OCI-LY7 (cell line): ENCODE measurements around the gene CCDC91. TPM values are rescaled to one million over a fixed set of nuclear protein-coding genes. Genes with fewer than 3 reads are reported as not detected.

Source experiments
- BruUV-seq: library from RNA; stranded (reverse); fragments of 400-500 nt; replicated peaks from 2 replicates; lab custom pipeline; 2021; lab: Mats Ljungman, UMichigan
- CTCF ChIA-PET: fragments of 300-600 bp; sonication (Branson Sonifier 250); formaldehyde crosslinking; loops from one replicate; lab custom pipeline; 2022; ENCODE audit warnings: antibody characterized with exemption; ENCODE audit not compliant: unreplicated experiment; lab: Charles Lee
- POLR2A ChIA-PET: fragments of 300-600 bp; sonication (Branson Sonifier 250); formaldehyde crosslinking; loops from one replicate; lab custom pipeline; 2022; ENCODE audit warnings: antibody characterized with exemption; lab: Charles Lee
- DNase-seq: peaks from one replicate; pipeline ENCODE4 v3.0.0-alpha.2; 2015; ENCODE audit warnings: low spot score
- H2AFZ ChIP-seq: fragments of 200-600 bp; sonication (generic), shearing (Covaris generic); 2 replicates; pipeline ENCODE4 v1.6.1; 2014; ENCODE audit warnings: mild to moderate bottlenecking, antibody characterized with exemption, low read length, moderate library complexity
- H3K27ac ChIP-seq: fragments of 200-600 bp; sonication (generic); 2 replicates; pipeline ENCODE4 v1.5.1; 2014; ENCODE audit warnings: mixed run types, low read depth, mild to moderate bottlenecking, moderate library complexity, low read length, inconsistent platforms; ENCODE audit not compliant: poor library complexity, severe bottlenecking
- H3K36me3 ChIP-seq: fragments of 200-600 bp; sonication (generic); 2 replicates; pipeline ENCODE4 v1.6.1; 2014; ENCODE audit warnings: mild to moderate bottlenecking, antibody characterized with exemption, low read length, moderate library complexity, mixed read lengths; ENCODE audit not compliant: insufficient read depth
- H3K4me1 ChIP-seq: fragments of 200-600 bp; sonication (generic); 2 replicates; pipeline ENCODE4 v1.5.1; 2014; ENCODE audit warnings: mild to moderate bottlenecking, low read length; ENCODE audit not compliant: insufficient read depth, poor library complexity, severe bottlenecking
- H3K4me2 ChIP-seq: fragments of 200-600 bp; sonication (generic); 2 replicates; pipeline ENCODE4 v1.6.1; 2014; ENCODE audit warnings: mild to moderate bottlenecking, low read length
- H3K4me3 ChIP-seq: fragments of 200-600 bp; sonication (generic); 2 replicates; pipeline ENCODE4 v1.5.1; 2014; ENCODE audit warnings: mild to moderate bottlenecking, low read depth, low read length; ENCODE audit not compliant: poor library complexity, severe bottlenecking
- H3K79me2 ChIP-seq: fragments of 200-600 bp; sonication (generic); 2 replicates; pipeline ENCODE4 v1.6.1; 2016; ENCODE audit warnings: low read depth, mild to moderate bottlenecking, low read length, moderate library complexity, mixed read lengths; ENCODE audit not compliant: insufficient read depth
- H3K9me2 ChIP-seq: fragments of 200-600 bp; sonication (generic); 2 replicates; pipeline ENCODE4 v1.6.1; 2016; ENCODE audit warnings: mild to moderate bottlenecking, low read length, mixed read lengths; ENCODE audit not compliant: insufficient read depth
- H3K9me3 ChIP-seq: fragments of 200-600 bp; sonication (generic); 2 replicates; pipeline ENCODE4 v1.6.1; 2014; ENCODE audit warnings: mild to moderate bottlenecking, mixed run types, low read length, mixed read lengths
- H4K20me1 ChIP-seq: fragments of 200-600 bp; sonication (generic); 2 replicates; pipeline ENCODE4 v1.6.1; 2014; ENCODE audit warnings: mild to moderate bottlenecking, antibody characterized with exemption, low read length, moderate library complexity, mixed read lengths; ENCODE audit not compliant: insufficient read depth
- EZH2phosphoT487 ChIP-seq: fragments of 200-600 bp; sonication (generic); IDR thresholded peaks from 2 replicates; pipeline ENCODE4 v1.6.1; 2018; ENCODE audit warnings: low read depth, borderline replicate concordance, mild to moderate bottlenecking, mixed run types, antibody characterized with exemption, low read length, moderate library complexity, mixed read lengths
- intact Hi-C: fragments of 100-400 bp; cut with micrococcal nuclease; formaldehyde crosslinking; loops from one replicate; pipeline ENCODE4 v1.10.0; 2022; ENCODE audit not compliant: unreplicated experiment
- total RNA-seq, 2 experiments: library from RNA; depleted of rRNA in 1 of 2; stranded (reverse); fragments of >200 nt in 1 of 2; shearing (Covaris generic) in 1 of 2; gene quantifications; 2 replicates each; pipeline ENCODE4 v1.2.3, GENCODE V29; 2014 to 2022
- TF ChIP-seq, protein P1 (sequence below): fragments of 200-600 bp; sonication (generic); conservative IDR thresholded peaks from 2 replicates; pipeline ENCODE4 v1.5.1; 2014; ENCODE audit warnings: mild to moderate bottlenecking, antibody characterized with exemption, low read length, moderate library complexity, mixed read lengths

Gene CCDC91
- total RNA-seq, 2 experiments from 2014 or later: 15.8 to 23.8 TPM

DNA sequence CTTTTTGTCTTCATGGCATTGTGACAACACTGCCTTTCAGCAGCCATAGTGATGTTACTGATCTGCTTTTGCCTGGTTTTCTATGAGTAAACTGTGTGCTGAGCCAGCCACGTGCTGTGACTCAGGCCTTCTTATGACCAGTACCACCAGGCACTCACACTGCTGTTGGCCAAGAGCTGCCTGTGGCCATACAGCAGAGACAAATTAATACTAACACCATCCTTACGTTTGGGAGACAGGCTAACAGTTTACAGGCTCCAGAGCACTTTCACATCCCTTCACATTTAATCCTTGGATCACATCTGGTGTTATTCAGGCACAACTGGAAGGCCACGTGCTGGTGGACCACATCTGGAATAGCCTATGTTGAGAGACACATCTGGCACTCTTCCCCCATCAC lies 377.9 kb downstream of the CCDC91 start:
- no TSS peak for BruUV-seq
- intact Hi-C loops: no loop called here
- H3K4me3 ChIP-seq: no peak overlapping the region
- no peaks in the 10 kb centered on the region for H3K9me2 ChIP-seq
- H3K27ac ChIP-seq: no peak overlapping the region
- no peaks in the 10 kb centered on the region for H4K20me1 ChIP-seq
- H3K79me2 ChIP-seq: no peaks in the 10 kb centered on the region
- CTCF ChIA-PET: no interaction called here
- H2AFZ ChIP-seq: no peak overlapping the region
- no peaks in the 10 kb centered on the region for H3K9me3 ChIP-seq
- POLR2A ChIA-PET: no interaction called here
- no peak for TF ChIP-seq EZH2phosphoT487
- TF ChIP-seq, protein P1, sequence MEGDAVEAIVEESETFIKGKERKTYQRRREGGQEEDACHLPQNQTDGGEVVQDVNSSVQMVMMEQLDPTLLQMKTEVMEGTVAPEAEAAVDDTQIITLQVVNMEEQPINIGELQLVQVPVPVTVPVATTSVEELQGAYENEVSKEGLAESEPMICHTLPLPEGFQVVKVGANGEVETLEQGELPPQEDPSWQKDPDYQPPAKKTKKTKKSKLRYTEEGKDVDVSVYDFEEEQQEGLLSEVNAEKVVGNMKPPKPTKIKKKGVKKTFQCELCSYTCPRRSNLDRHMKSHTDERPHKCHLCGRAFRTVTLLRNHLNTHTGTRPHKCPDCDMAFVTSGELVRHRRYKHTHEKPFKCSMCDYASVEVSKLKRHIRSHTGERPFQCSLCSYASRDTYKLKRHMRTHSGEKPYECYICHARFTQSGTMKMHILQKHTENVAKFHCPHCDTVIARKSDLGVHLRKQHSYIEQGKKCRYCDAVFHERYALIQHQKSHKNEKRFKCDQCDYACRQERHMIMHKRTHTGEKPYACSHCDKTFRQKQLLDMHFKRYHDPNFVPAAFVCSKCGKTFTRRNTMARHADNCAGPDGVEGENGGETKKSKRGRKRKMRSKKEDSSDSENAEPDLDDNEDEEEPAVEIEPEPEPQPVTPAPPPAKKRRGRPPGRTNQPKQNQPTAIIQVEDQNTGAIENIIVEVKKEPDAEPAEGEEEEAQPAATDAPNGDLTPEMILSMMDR: no peak
- H3K36me3 ChIP-seq: no peaks in the 10 kb centered on the region
- DNase-seq: no peak
- H3K4me1 ChIP-seq: no peaks in the 10 kb centered on the region
- no peak overlapping the region for H3K4me2 ChIP-seq

DNA sequence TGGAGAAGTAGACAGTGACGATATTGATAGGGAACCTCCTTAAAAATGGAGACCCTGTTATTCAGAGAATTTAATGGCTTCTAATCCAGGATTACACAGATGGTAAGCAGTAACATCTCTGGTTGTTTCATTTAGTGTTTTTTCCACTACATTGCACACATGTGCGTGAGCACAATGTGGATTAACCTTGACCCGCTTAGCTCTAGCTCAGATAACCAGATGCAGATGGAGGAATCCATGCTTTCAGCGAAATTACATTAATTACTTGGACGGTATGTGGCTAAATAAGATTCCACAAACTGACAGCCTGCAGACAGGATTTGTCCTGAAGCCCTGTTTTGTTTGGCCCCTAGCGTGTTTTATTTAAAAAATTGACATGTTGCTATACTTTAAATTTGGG lies 378.4 kb downstream of the CCDC91 start:
- no TSS peak for BruUV-seq
- ChIA-PET POLR2A (no interaction called here), CTCF (no interaction called here)
- Histone ChIP-seq H3K9me2 (no peaks in the 10 kb centered on the region), H3K4me3 (no peak overlapping the region), H3K36me3 (no peaks in the 10 kb centered on the region), H3K4me1 (no peaks in the 10 kb centered on the region), H3K4me2 (no peak overlapping the region), H3K79me2 (no peaks in the 10 kb centered on the region), H4K20me1 (no peaks in the 10 kb centered on the region), H2AFZ (no peak overlapping the region), H3K9me3 (no peaks in the 10 kb centered on the region), H3K27ac (no peak overlapping the region)
- no peak for DNase-seq
- intact Hi-C loops: no loop called here
- TF ChIP-seq, protein P1: no peak
- TF ChIP-seq EZH2phosphoT487: no peak

DNA sequence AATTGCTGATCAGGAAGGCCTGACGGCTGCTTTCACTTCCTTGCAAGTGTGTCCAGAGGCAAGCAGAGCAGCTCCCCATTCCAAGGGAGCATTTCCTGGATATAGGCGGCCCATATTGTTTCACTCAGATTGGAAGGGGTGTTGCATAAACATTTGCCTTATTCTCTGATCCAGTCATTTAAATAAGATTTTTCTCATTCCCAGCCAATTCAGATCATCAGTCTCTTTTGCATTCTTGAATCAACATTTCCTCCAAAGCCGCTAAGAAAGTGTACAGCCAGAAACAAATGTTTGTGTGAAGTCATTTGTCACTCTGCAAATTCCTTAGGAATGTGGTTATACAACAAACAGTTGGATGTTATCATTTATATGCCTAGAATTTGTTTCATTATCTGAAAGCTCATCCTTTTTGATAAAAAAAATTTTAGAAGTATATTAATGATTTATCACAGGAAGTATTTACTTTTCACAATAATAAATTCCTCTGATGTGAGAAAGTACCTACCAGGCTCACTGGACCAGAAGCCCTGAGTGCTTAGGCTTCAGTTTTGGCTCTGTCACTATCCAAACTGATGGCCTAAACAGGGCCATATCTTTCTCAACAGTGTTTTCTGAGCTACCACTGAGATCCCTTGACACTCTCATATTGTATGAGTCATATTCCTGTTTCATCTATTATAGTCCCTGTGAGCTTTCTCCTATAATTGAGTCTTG lies 379.6 kb downstream of the CCDC91 start:
- Histone ChIP-seq H3K36me3 (no peaks in the 10 kb centered on the region), H3K4me3 (no peak overlapping the region), H2AFZ (no peak overlapping the region), H3K9me3 (no peaks in the 10 kb centered on the region), H3K4me2 (no peak overlapping the region), H3K4me1 (no peaks in the 10 kb centered on the region), H3K79me2 (no peaks in the 10 kb centered on the region), H3K27ac (no peak overlapping the region), H4K20me1 (no peaks in the 10 kb centered on the region), H3K9me2 (no peaks in the 10 kb centered on the region)
- TF ChIP-seq EZH2phosphoT487: no peak
- TF ChIP-seq, protein P1: no peak
- CTCF ChIA-PET: no interaction called here
- no peak for DNase-seq
- BruUV-seq: no TSS peak
- POLR2A ChIA-PET: no interaction called here
- intact Hi-C loops: no loop called here
